ENCODE results near the gene MGMT. TPM values are rescaled to one million over a fixed set of nuclear protein-coding genes. Genes with fewer than 3 reads are reported as not detected.

The MGMT gene
- total and polyA plus RNA-seq, 9 of the 15 experiments (the other 6 are each of a cell fraction or from before 2014, with no cell fraction given), result 0.03 to 0.29 (median 0.11) TPM; not detected in 4

- TF ChIP-seq, protein P1, sequence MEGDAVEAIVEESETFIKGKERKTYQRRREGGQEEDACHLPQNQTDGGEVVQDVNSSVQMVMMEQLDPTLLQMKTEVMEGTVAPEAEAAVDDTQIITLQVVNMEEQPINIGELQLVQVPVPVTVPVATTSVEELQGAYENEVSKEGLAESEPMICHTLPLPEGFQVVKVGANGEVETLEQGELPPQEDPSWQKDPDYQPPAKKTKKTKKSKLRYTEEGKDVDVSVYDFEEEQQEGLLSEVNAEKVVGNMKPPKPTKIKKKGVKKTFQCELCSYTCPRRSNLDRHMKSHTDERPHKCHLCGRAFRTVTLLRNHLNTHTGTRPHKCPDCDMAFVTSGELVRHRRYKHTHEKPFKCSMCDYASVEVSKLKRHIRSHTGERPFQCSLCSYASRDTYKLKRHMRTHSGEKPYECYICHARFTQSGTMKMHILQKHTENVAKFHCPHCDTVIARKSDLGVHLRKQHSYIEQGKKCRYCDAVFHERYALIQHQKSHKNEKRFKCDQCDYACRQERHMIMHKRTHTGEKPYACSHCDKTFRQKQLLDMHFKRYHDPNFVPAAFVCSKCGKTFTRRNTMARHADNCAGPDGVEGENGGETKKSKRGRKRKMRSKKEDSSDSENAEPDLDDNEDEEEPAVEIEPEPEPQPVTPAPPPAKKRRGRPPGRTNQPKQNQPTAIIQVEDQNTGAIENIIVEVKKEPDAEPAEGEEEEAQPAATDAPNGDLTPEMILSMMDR (IDR thresholded peaks at IDR 0.05 in 2 of 3, conservative IDR thresholded peaks at IDR 0.05 in 1 of 3; ENCODE audit: insufficient read depth in 2 of 3, low read depth in 1 of 3, low read length in 3 of 3), result peak in 1 of 3 experiments; percentile 35; a peak in 1 of 6 replicates
- TF ChIP-seq SETDB1 (IDR thresholded peaks at IDR 0.05; ENCODE audit: low read length) (no peak), ZNF589 (CRISPR knock-in tag; IDR thresholded peaks at IDR 0.05; ENCODE audit: low read depth) (no peak), U2AF2 (optimal IDR thresholded peaks at IDR 0.05; ENCODE audit: low read depth, low read length) (no peak), CREB1 (IDR thresholded peaks at IDR 0.05) (no peak), CREB1 (CRISPR knock-in tag; IDR thresholded peaks at IDR 0.05) (no peak), NRF1 (conservative IDR thresholded peaks at IDR 0.05 in 1 of 2, IDR thresholded peaks at IDR 0.05 in 1 of 2) (no peak), NFE2 (IDR thresholded peaks at IDR 0.05; ENCODE audit: low read depth) (peak; percentile 69), CCAR2 (IDR thresholded peaks at IDR 0.05; ENCODE audit: low read depth, low read length) (no peak), ZNF316 (IDR thresholded peaks at IDR 0.05) (peak; percentile 18; the same call in 1 of the 2 replicates), CBFA2T3 (IDR thresholded peaks at IDR 0.05) (no peak), SRF (CRISPR knock-in tag; IDR thresholded peaks at IDR 0.05) (no peak)
- TF ChIP-seq, protein P2, sequence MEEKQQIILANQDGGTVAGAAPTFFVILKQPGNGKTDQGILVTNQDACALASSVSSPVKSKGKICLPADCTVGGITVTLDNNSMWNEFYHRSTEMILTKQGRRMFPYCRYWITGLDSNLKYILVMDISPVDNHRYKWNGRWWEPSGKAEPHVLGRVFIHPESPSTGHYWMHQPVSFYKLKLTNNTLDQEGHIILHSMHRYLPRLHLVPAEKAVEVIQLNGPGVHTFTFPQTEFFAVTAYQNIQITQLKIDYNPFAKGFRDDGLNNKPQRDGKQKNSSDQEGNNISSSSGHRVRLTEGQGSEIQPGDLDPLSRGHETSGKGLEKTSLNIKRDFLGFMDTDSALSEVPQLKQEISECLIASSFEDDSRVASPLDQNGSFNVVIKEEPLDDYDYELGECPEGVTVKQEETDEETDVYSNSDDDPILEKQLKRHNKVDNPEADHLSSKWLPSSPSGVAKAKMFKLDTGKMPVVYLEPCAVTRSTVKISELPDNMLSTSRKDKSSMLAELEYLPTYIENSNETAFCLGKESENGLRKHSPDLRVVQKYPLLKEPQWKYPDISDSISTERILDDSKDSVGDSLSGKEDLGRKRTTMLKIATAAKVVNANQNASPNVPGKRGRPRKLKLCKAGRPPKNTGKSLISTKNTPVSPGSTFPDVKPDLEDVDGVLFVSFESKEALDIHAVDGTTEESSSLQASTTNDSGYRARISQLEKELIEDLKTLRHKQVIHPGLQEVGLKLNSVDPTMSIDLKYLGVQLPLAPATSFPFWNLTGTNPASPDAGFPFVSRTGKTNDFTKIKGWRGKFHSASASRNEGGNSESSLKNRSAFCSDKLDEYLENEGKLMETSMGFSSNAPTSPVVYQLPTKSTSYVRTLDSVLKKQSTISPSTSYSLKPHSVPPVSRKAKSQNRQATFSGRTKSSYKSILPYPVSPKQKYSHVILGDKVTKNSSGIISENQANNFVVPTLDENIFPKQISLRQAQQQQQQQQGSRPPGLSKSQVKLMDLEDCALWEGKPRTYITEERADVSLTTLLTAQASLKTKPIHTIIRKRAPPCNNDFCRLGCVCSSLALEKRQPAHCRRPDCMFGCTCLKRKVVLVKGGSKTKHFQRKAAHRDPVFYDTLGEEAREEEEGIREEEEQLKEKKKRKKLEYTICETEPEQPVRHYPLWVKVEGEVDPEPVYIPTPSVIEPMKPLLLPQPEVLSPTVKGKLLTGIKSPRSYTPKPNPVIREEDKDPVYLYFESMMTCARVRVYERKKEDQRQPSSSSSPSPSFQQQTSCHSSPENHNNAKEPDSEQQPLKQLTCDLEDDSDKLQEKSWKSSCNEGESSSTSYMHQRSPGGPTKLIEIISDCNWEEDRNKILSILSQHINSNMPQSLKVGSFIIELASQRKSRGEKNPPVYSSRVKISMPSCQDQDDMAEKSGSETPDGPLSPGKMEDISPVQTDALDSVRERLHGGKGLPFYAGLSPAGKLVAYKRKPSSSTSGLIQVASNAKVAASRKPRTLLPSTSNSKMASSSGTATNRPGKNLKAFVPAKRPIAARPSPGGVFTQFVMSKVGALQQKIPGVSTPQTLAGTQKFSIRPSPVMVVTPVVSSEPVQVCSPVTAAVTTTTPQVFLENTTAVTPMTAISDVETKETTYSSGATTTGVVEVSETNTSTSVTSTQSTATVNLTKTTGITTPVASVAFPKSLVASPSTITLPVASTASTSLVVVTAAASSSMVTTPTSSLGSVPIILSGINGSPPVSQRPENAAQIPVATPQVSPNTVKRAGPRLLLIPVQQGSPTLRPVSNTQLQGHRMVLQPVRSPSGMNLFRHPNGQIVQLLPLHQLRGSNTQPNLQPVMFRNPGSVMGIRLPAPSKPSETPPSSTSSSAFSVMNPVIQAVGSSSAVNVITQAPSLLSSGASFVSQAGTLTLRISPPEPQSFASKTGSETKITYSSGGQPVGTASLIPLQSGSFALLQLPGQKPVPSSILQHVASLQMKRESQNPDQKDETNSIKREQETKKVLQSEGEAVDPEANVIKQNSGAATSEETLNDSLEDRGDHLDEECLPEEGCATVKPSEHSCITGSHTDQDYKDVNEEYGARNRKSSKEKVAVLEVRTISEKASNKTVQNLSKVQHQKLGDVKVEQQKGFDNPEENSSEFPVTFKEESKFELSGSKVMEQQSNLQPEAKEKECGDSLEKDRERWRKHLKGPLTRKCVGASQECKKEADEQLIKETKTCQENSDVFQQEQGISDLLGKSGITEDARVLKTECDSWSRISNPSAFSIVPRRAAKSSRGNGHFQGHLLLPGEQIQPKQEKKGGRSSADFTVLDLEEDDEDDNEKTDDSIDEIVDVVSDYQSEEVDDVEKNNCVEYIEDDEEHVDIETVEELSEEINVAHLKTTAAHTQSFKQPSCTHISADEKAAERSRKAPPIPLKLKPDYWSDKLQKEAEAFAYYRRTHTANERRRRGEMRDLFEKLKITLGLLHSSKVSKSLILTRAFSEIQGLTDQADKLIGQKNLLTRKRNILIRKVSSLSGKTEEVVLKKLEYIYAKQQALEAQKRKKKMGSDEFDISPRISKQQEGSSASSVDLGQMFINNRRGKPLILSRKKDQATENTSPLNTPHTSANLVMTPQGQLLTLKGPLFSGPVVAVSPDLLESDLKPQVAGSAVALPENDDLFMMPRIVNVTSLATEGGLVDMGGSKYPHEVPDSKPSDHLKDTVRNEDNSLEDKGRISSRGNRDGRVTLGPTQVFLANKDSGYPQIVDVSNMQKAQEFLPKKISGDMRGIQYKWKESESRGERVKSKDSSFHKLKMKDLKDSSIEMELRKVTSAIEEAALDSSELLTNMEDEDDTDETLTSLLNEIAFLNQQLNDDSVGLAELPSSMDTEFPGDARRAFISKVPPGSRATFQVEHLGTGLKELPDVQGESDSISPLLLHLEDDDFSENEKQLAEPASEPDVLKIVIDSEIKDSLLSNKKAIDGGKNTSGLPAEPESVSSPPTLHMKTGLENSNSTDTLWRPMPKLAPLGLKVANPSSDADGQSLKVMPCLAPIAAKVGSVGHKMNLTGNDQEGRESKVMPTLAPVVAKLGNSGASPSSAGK (IDR thresholded peaks at IDR 0.05), result no peak
- TF ChIP-seq, protein P3, sequence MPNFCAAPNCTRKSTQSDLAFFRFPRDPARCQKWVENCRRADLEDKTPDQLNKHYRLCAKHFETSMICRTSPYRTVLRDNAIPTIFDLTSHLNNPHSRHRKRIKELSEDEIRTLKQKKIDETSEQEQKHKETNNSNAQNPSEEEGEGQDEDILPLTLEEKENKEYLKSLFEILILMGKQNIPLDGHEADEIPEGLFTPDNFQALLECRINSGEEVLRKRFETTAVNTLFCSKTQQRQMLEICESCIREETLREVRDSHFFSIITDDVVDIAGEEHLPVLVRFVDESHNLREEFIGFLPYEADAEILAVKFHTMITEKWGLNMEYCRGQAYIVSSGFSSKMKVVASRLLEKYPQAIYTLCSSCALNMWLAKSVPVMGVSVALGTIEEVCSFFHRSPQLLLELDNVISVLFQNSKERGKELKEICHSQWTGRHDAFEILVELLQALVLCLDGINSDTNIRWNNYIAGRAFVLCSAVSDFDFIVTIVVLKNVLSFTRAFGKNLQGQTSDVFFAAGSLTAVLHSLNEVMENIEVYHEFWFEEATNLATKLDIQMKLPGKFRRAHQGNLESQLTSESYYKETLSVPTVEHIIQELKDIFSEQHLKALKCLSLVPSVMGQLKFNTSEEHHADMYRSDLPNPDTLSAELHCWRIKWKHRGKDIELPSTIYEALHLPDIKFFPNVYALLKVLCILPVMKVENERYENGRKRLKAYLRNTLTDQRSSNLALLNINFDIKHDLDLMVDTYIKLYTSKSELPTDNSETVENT (CRISPR knock-in tag; IDR thresholded peaks at IDR 0.05), result no peak
Measured at GRCh38 chr10:129498680-129499079, 31.6 kb downstream of the MGMT start (continued).

Data from K562 (cell line).